Measurements from ENCODE around the gene KPNB1.
A peak's percentile ranks its signal among the peaks of the same experiment; 100 is the strongest.

The KPNB1 gene

GRCh38 chr17:47649972-47650524, 329 bp downstream of the KPNB1 start (continued):
- TF ChIP-seq ZNF274 (IDR thresholded peaks at IDR 0.05; ENCODE audit: low read length) (no peak), ZNF274 (tag by site-specific recombination; IDR thresholded peaks at IDR 0.05; ENCODE audit: borderline replicate concordance) (no peak), ZFP41 (tag by site-specific recombination; IDR thresholded peaks at IDR 0.05; ENCODE audit: borderline replicate concordance) (no peak), ZNF639 (tag by site-specific recombination; IDR thresholded peaks at IDR 0.05) (no peak), ZNF169 (tag by site-specific recombination; IDR thresholded peaks at IDR 0.05) (no peak), SCRT1 (tag by site-specific recombination; IDR thresholded peaks at IDR 0.05; ENCODE audit: borderline replicate concordance) (no peak), ZNF354C (tag by site-specific recombination; IDR thresholded peaks at IDR 0.05; ENCODE audit: borderline replicate concordance, low read depth) (no peak), ZNF677 (tag by site-specific recombination; IDR thresholded peaks at IDR 0.05) (no peak), ZNF670 (tag by site-specific recombination; IDR thresholded peaks at IDR 0.05; ENCODE audit: low read depth) (no peak), ZBTB8A (tag by site-specific recombination; IDR thresholded peaks at IDR 0.05) (no peak), OVOL3 (tag by site-specific recombination; IDR thresholded peaks at IDR 0.05) (no peak), ZNF202 (tag by site-specific recombination; IDR thresholded peaks at IDR 0.05; ENCODE audit: borderline replicate concordance) (no peak), OSR2 (tag by site-specific recombination; IDR thresholded peaks at IDR 0.05) (no peak), ZBTB21 (tag by site-specific recombination; IDR thresholded peaks at IDR 0.05) (no peak), ZNF600 (tag by site-specific recombination; IDR thresholded peaks at IDR 0.05) (no peak), ZNF394 (tag by site-specific recombination; IDR thresholded peaks at IDR 0.05; ENCODE audit: borderline replicate concordance) (0 out of 2 replicates have a peak, but pooled peaks have one; percentile 51), EGR2 (tag by site-specific recombination; IDR thresholded peaks at IDR 0.05; ENCODE audit: low read depth) (no peak), KLF8 (tag by site-specific recombination; IDR thresholded peaks at IDR 0.05) (no peak), TCF7L2 (IDR thresholded peaks at IDR 0.05; ENCODE audit: borderline replicate concordance, low read depth, low read length) (no peak), ZBTB44 (tag by site-specific recombination; IDR thresholded peaks at IDR 0.05) (0 out of 2 replicates have a peak, but pooled peaks have one; percentile 10), ZNF560 (tag by site-specific recombination; IDR thresholded peaks at IDR 0.05; ENCODE audit: borderline replicate concordance) (no peak), ZBTB11 (tag by site-specific recombination; conservative IDR thresholded peaks at IDR 0.05; ENCODE audit: low read depth) (no peak), SP7 (tag by site-specific recombination; IDR thresholded peaks at IDR 0.05) (no peak), TRIM28 (IDR thresholded peaks at IDR 0.05; ENCODE audit: borderline replicate concordance, low read length) (no peak), ZNF146 (tag by site-specific recombination; IDR thresholded peaks at IDR 0.05) (no peak), ZNF121 (tag by site-specific recombination; IDR thresholded peaks at IDR 0.05) (no peak), ZNF777 (tag by site-specific recombination; IDR thresholded peaks at IDR 0.05; ENCODE audit: borderline replicate concordance) (no peak), ZNF140 (tag by site-specific recombination; IDR thresholded peaks at IDR 0.05) (no peak), ZSCAN4 (tag by site-specific recombination; IDR thresholded peaks at IDR 0.05) (no peak; the same call in 1 of the 2 replicates), ZBTB17 (tag by site-specific recombination; IDR thresholded peaks at IDR 0.05) (no peak), ZNF175 (tag by site-specific recombination; IDR thresholded peaks at IDR 0.05) (no peak), REPIN1 (tag by site-specific recombination; IDR thresholded peaks at IDR 0.05; ENCODE audit: low read depth) (no peak), ZNF221 (tag by site-specific recombination; IDR thresholded peaks at IDR 0.05; ENCODE audit: borderline replicate concordance) (0 out of 2 replicates have a peak, but pooled peaks have one; percentile 36), ZNF157 (tag by site-specific recombination; IDR thresholded peaks at IDR 0.05) (no peak), ZNF514 (tag by site-specific recombination; IDR thresholded peaks at IDR 0.05) (no peak)
